HEK293T (cell line): ENCODE results near the gene RBMS2.

Experiments
- CTCF ChIA-PET: fragments of 350-600 bp; formaldehyde crosslinking; extraction: SDS; loops from one replicate; lab custom pipeline; 2021; ENCODE audit warnings: antibody characterized with exemption, inconsistent platforms; lab: Yijun Ruan, JAX
- POLR2A ChIA-PET: fragments of 350-600 bp; formaldehyde crosslinking; extraction: SDS; loops from one replicate; lab custom pipeline; 2020; ENCODE audit warnings: antibody characterized with exemption, inconsistent platforms; lab: Yijun Ruan, JAX
- DNase-seq: peaks from one replicate; pipeline ENCODE4 v3.0.0; 2012; ENCODE audit warnings: mixed read lengths; ENCODE audit errors: extremely low spot score
- ARNT ChIP-seq: fragments of 450-650 bp; IDR thresholded peaks from 2 replicates; pipeline ENCODE4 v1.6.1; 2017; ENCODE audit warnings: mild to moderate bottlenecking
- BHLHE40 ChIP-seq: fragments of 450-650 bp; IDR thresholded peaks from 2 replicates; pipeline ENCODE4 v1.6.1; 2016; ENCODE audit warnings: mild to moderate bottlenecking, moderate library complexity, borderline replicate concordance
- CTBP1 ChIP-seq: fragments of 450-650 bp; IDR thresholded peaks from 2 replicates; pipeline ENCODE4 v1.6.1; 2016; ENCODE audit warnings: borderline replicate concordance
- ELF4 ChIP-seq: fragments of 450-650 bp; IDR thresholded peaks from 2 replicates; pipeline ENCODE4 v1.6.1; 2017; ENCODE audit warnings: antibody characterized with exemption
- FOXA1 ChIP-seq: fragments of 450-650 bp; IDR thresholded peaks from 2 replicates; pipeline ENCODE4 v1.6.1; 2016; ENCODE audit warnings: mild to moderate bottlenecking
- FOXK2 ChIP-seq: fragments of 450-650 bp; IDR thresholded peaks from 2 replicates; pipeline ENCODE4 v1.6.1; 2016; ENCODE audit warnings: mild to moderate bottlenecking
- FOXM1 ChIP-seq: fragments of 450-650 bp; IDR thresholded peaks from 2 replicates; pipeline ENCODE4 v1.6.1; 2017; ENCODE audit warnings: mild to moderate bottlenecking, borderline replicate concordance
- HDGF ChIP-seq: fragments of 450-650 bp; IDR thresholded peaks from 2 replicates; pipeline ENCODE4 v1.6.1; 2017; ENCODE audit warnings: antibody characterized with exemption, borderline replicate concordance
- L3MBTL2 ChIP-seq: fragments of 450-650 bp; conservative IDR thresholded peaks from 2 replicates; pipeline ENCODE4 v1.6.1; 2016; ENCODE audit warnings: mild to moderate bottlenecking
- LEF1 ChIP-seq: fragments of 450-650 bp; IDR thresholded peaks from 2 replicates; pipeline ENCODE4 v1.6.1; 2017; ENCODE audit warnings: mild to moderate bottlenecking, borderline replicate concordance
- NFRKB ChIP-seq: fragments of 450-650 bp; IDR thresholded peaks from 2 replicates; pipeline ENCODE4 v1.6.1; 2016; ENCODE audit warnings: mild to moderate bottlenecking, moderate library complexity
- SP1 ChIP-seq: fragments of 450-650 bp; IDR thresholded peaks from 2 replicates; pipeline ENCODE4 v1.6.1; 2017
- SUZ12 ChIP-seq: fragments of 450-650 bp; IDR thresholded peaks from 2 replicates; pipeline ENCODE4 v1.6.1; 2016; ENCODE audit warnings: mild to moderate bottlenecking
- TARDBP ChIP-seq: fragments of 450-650 bp; IDR thresholded peaks from 2 replicates; pipeline ENCODE4 v1.6.1; 2016
- ZNF384 ChIP-seq: fragments of 450-650 bp; IDR thresholded peaks from 2 replicates; pipeline ENCODE4 v1.6.1; 2016
- TF ChIP-seq, protein P1 (sequence below): fragments of 450-650 bp; IDR thresholded peaks from 2 replicates; pipeline ENCODE4 v1.6.1; 2016

Gene RBMS2

GRCh38 chr12:56593909-56594621 lies 72.4 kb downstream of the RBMS2 start:
- TF ChIP-seq TARDBP: no peak
- TF ChIP-seq, protein P1, sequence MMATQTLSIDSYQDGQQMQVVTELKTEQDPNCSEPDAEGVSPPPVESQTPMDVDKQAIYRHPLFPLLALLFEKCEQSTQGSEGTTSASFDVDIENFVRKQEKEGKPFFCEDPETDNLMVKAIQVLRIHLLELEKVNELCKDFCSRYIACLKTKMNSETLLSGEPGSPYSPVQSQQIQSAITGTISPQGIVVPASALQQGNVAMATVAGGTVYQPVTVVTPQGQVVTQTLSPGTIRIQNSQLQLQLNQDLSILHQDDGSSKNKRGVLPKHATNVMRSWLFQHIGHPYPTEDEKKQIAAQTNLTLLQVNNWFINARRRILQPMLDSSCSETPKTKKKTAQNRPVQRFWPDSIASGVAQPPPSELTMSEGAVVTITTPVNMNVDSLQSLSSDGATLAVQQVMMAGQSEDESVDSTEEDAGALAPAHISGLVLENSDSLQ: peak; percentile 77
- POLR2A ChIA-PET: no interaction called here

DNA sequence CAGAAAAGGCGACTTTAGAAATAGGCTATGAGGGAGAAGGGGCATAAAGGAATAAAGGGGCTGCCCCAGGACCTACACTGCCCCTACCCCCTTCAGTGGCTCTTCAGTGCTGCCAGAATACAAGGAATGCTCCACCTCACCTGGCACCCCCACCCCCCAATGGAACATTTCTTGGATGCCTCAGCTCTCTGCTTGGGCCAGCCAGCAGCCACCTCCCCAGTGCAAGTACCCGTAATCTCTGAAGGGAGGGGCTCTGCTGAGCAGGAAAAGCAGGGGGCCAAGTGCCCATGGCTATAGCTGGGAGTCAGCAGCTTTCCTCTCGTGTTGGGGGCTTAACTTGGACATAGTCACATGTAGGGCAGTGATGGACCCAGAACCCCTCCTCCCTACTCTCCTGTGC lies 75.2 kb downstream of the RBMS2 start:
- CTCF ChIA-PET: no interaction called here

More at GRCh38 chr12:56593909-56594621, 72.4 kb downstream of the RBMS2 start:
- CTCF ChIA-PET: interaction anchor here (0.6 to 2.6 kb wide), 6 partner anchors 18 to 154 kb away, joined by 3 to 13 read pairs (median 4); no protein-coding TSS in a partner anchor
- peak; percentile 77 for DNase-seq

GRCh38 chr12:56599041-56599440 lies 77.4 kb downstream of the RBMS2 start:
- no peak for TF ChIP-seq TARDBP
- TF ChIP-seq LEF1: no peak
- no peak for TF ChIP-seq SUZ12
- TF ChIP-seq FOXM1: no peak
- ChIA-PET POLR2A (no interaction called here), CTCF (no interaction called here)
- DNase-seq: no peak

More for the DNA sequence above, 75.2 kb downstream of the RBMS2 start:
- TF ChIP-seq CTBP1: no peak
- no peak for TF ChIP-seq TARDBP
- TF ChIP-seq L3MBTL2: no peak
- TF ChIP-seq, protein P1: no peak
- no peak for TF ChIP-seq SP1
- no peak for TF ChIP-seq FOXM1
- TF ChIP-seq BHLHE40: no peak
- TF ChIP-seq ELF4: no peak
- TF ChIP-seq LEF1: no peak
- no peak for TF ChIP-seq NFRKB
- TF ChIP-seq HDGF: no peak
- no peak for TF ChIP-seq SUZ12
- no peak for TF ChIP-seq ZNF384
- DNase-seq: no peak
- POLR2A ChIA-PET: interaction anchor here (0.6 to 1.7 kb wide), 2 partner anchors 40 to 128 kb away, joined by 3 to 4 read pairs; partner anchors contain the start of gene NACA

- POLR2A ChIA-PET: no interaction called here
Observed at GRCh38 chr12:56599797-56600196, 78.2 kb downstream of the RBMS2 start.

DNA sequence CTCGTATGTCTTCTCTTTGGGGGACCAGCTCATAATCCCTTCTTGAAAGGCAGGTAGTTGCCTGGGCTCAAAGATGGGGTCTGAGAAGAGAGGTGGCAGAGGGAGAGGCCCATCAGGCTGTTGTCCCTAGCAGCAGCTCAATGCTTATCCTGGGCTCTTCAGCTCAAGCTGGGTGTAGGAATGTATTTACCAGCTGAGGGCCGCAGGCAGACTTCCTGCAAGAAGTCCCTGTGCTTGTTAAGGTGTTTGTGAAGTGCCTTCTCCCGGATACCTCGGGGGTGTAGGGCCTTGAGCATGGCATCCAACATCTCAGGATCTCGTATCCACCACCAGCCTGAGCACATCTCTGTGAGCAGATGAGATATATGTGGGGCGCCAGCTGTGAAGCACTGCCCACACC lies 79.1 kb downstream of the RBMS2 start:
- no peak for DNase-seq
- ChIA-PET CTCF (interaction anchor here (0.6 to 1.5 kb wide), 3 partner anchors 36 to 213 kb away, joined by 3 to 7 read pairs (median 3); no protein-coding TSS in a partner anchor), POLR2A (interaction anchor here (0.7 kb wide), 1 partner anchor 23 kb away, joined by 6 read pairs; no protein-coding TSS in a partner anchor)
- TF ChIP-seq ELF4 (no peak), ZNF384 (no peak), BHLHE40 (no peak), TARDBP (no peak), HDGF (no peak), CTBP1 (no peak), FOXA1 (no peak), SUZ12 (no peak), FOXK2 (no peak), FOXM1 (no peak), LEF1 (no peak)
- TF ChIP-seq, protein P1: no peak

More at GRCh38 chr12:56599797-56600196, 78.2 kb downstream of the RBMS2 start:
- TF ChIP-seq SP1 (no peak), HDGF (no peak), BHLHE40 (no peak), FOXA1 (no peak), ZNF384 (no peak), L3MBTL2 (no peak), FOXM1 (no peak)
- CTCF ChIA-PET: interaction anchor here (0.9 to 1.1 kb wide), 2 partner anchors 37 to 86 kb away, joined by 3 read pairs; no protein-coding TSS in a partner anchor
- DNase-seq: no peak

GRCh38 chr12:56601503-56601902 lies 79.9 kb downstream of the RBMS2 start:
- TF ChIP-seq TARDBP (no peak), SUZ12 (no peak), CTBP1 (no peak), SP1 (no peak), L3MBTL2 (no peak), ZNF384 (no peak), LEF1 (no peak), BHLHE40 (no peak), FOXK2 (no peak), ARNT (no peak), HDGF (no peak), NFRKB (no peak), FOXM1 (no peak), FOXA1 (no peak), ELF4 (no peak)
- TF ChIP-seq, protein P1: no peak
- DNase-seq: peak; percentile 21
- ChIA-PET CTCF (interaction anchor here (0.6 to 1.5 kb wide), 2 partner anchors 35 to 205 kb away, joined by 3 to 7 read pairs; no protein-coding TSS in a partner anchor), POLR2A (no interaction called here)
